ENCODE results near the gene TNFAIP8. TPM values are rescaled to one million over a fixed set of nuclear protein-coding genes. Genes with fewer than 3 reads are reported as not detected.

TNFAIP8 gene
- total and polyA plus RNA-seq, 9 of the 15 experiments (the other 6 are each of a cell fraction or from before 2014, with no cell fraction given) = 29.9 to 52.2 (median 44.8) TPM

GRCh38 chr5:119327018-119327417, 28.8 kb upstream of the TNFAIP8 start (continued):
- TF ChIP-seq ATF3 (IDR thresholded peaks at IDR 0.05) (no peak), ATF3 (CRISPR knock-in tag; conservative IDR thresholded peaks at IDR 0.05) (0 out of 2 replicates have a peak, but pooled peaks have one; percentile 43), KDM5B (IDR thresholded peaks at IDR 0.05; ENCODE audit: insufficient replicate concordance, low read depth, low read length) (peak; percentile 21), L3MBTL2 (IDR thresholded peaks at IDR 0.05) (no peak), ZC3H8 (IDR thresholded peaks at IDR 0.05) (no peak), SMAD4 (CRISPR knock-in tag; conservative IDR thresholded peaks at IDR 0.05) (peak; percentile 68), SNIP1 (IDR thresholded peaks at IDR 0.05; ENCODE audit: low read depth) (no peak)

- no peaks in the 10 kb centered on the region for H3K9me3 ChIP-seq (replicated peaks; ENCODE audit: control insufficient read depth, insufficient read depth, low read depth, low read length)
- in situ Hi-C loops (cut with MboI) (no loop called here), intact Hi-C loops (cut with micrococcal nuclease) (no loop called here)
- H3K36me3 ChIP-seq (ENCODE audit: control insufficient read depth, insufficient read depth, low read length) = peaks cover 11% of the 10 kb centered on the region
- peak overlapping the region; percentile 66 for H3K4me2 ChIP-seq (ENCODE audit: insufficient read depth, low read length)
- DNase-seq (ENCODE audit: extremely low read depth in 1 of 4, low spot score in 3 of 4) (peak in 1 of 4 experiments; percentile 59), ATAC-seq (no peak), FAIRE-seq (no peak)
- no peak overlapping the region for H3K4me3 ChIP-seq
- BruUV-seq (replicated peaks) = no TSS peak
- ChIA-PET CTCF (ENCODE audit: low intra/inter-chr PET ratio) (no interaction called here), POLR2A (interaction anchor here (0.8 kb wide), 1 partner anchor 8 kb away, joined by 5 read pairs; no protein-coding TSS in a partner anchor)
- H3K79me2 ChIP-seq (ENCODE audit: control insufficient read depth, insufficient read depth, low read length) = peaks cover 90% of the 10 kb centered on the region
- peaks cover 47 to 91% of the 10 kb centered on the region in 2 experiments for H3K4me1 ChIP-seq (replicated peaks in 1 of 2; ENCODE audit: control insufficient read depth in 2 of 2, insufficient read depth in 2 of 2, low read length in 2 of 2)
- H3K9me1 ChIP-seq (ENCODE audit: control insufficient read depth, insufficient read depth, low read length) = peaks cover 6% of the 10 kb centered on the region
- H3K27ac ChIP-seq (ENCODE audit: extremely low read depth, low read depth, low read length) = peak overlapping the region; percentile 86
- no peak overlapping the region for H2AFZ ChIP-seq (ENCODE audit: low read depth, low read length)
- H4K20me1 ChIP-seq (replicated peaks; ENCODE audit: control insufficient read depth, insufficient read depth, low read length) = no peaks in the 10 kb centered on the region
- H3K9ac ChIP-seq (ENCODE audit: insufficient read depth in 1 of 2, low read depth in 2 of 2, low read length in 2 of 2) = peak overlapping the region; percentile 41 to 66; a peak in 3 of 4 replicates
- 46% methylated on average over 10 of the region's 10 CpGs for WGBS (ENCODE audit: insufficient coverage, low coverage, missing lambda C conversion rate)
- H3K27me3 ChIP-seq (ENCODE audit: control insufficient read depth in 2 of 2, insufficient read depth in 2 of 2, low read length in 2 of 2) = no peaks in the 10 kb centered on the region
- no peak for TF ChIP-seq CTBP1 (IDR thresholded peaks at IDR 0.05; ENCODE audit: borderline replicate concordance)
- TF ChIP-seq BACH1 (tag; IDR thresholded peaks at IDR 0.05) = 0 out of 2 replicates have a peak, but pooled peaks have one; percentile 9
- TF ChIP-seq HIVEP1 (CRISPR knock-in tag; IDR thresholded peaks at IDR 0.05) = no peak
- TF ChIP-seq PML (IDR thresholded peaks at IDR 0.05; ENCODE audit: low read length) = 0 out of 2 replicates have a peak, but pooled peaks have one; percentile 25
- no peak for TF ChIP-seq NFYB (IDR thresholded peaks at IDR 0.05; ENCODE audit: extremely low read depth, insufficient read length)
- TF ChIP-seq ESRRA (IDR thresholded peaks at IDR 0.05; ENCODE audit: borderline replicate concordance, low read depth) = no peak
- no peak for TF ChIP-seq CXXC5 (CRISPR knock-in tag; IDR thresholded peaks at IDR 0.05)
- TF ChIP-seq ZNF316 (IDR thresholded peaks at IDR 0.05) = peak; percentile 75
- no peak for TF ChIP-seq KLF6 (CRISPR knock-in tag; IDR thresholded peaks at IDR 0.05; ENCODE audit: borderline replicate concordance)
- TF ChIP-seq ZNF311 (CRISPR knock-in tag; IDR thresholded peaks at IDR 0.05) = 0 out of 2 replicates have a peak, but pooled peaks have one; percentile 19
- TF ChIP-seq DDX20 (tag; IDR thresholded peaks at IDR 0.05; ENCODE audit: low read depth) = no peak
- TF ChIP-seq GTF2E2 (tag; IDR thresholded peaks at IDR 0.05) = 0 out of 2 replicates have a peak, but pooled peaks have one; percentile 34
- TF ChIP-seq ETV5 (CRISPR knock-in tag; IDR thresholded peaks at IDR 0.05; ENCODE audit: low read depth) = no peak
- TF ChIP-seq MAFG (tag; conservative IDR thresholded peaks at IDR 0.05) = peak; percentile 48; the same call in 1 of the 2 replicates
- no peak for TF ChIP-seq ZNF57 (CRISPR knock-in tag; IDR thresholded peaks at IDR 0.05)
- 0 out of 4 replicates have a peak, but pooled peaks of 1 of the 2 experiments have one; percentile 4 for TF ChIP-seq TEAD1 (CRISPR knock-in tag; IDR thresholded peaks at IDR 0.05)
These were observed 26.8 kb upstream of the TNFAIP8 start for GRCh38 chr5:119328753-119329602.
